ENCODE data around the gene PODXL. TPM values are rescaled to one million over a fixed set of nuclear protein-coding genes. Genes with fewer than 3 reads are reported as not detected.

PODXL gene
- total and polyA plus RNA-seq, 2 of the 8 experiments (the other 6 are each of a cell fraction or from before 2014, with no cell fraction given), result 638 to 925 TPM

- TF ChIP-seq, protein P1, sequence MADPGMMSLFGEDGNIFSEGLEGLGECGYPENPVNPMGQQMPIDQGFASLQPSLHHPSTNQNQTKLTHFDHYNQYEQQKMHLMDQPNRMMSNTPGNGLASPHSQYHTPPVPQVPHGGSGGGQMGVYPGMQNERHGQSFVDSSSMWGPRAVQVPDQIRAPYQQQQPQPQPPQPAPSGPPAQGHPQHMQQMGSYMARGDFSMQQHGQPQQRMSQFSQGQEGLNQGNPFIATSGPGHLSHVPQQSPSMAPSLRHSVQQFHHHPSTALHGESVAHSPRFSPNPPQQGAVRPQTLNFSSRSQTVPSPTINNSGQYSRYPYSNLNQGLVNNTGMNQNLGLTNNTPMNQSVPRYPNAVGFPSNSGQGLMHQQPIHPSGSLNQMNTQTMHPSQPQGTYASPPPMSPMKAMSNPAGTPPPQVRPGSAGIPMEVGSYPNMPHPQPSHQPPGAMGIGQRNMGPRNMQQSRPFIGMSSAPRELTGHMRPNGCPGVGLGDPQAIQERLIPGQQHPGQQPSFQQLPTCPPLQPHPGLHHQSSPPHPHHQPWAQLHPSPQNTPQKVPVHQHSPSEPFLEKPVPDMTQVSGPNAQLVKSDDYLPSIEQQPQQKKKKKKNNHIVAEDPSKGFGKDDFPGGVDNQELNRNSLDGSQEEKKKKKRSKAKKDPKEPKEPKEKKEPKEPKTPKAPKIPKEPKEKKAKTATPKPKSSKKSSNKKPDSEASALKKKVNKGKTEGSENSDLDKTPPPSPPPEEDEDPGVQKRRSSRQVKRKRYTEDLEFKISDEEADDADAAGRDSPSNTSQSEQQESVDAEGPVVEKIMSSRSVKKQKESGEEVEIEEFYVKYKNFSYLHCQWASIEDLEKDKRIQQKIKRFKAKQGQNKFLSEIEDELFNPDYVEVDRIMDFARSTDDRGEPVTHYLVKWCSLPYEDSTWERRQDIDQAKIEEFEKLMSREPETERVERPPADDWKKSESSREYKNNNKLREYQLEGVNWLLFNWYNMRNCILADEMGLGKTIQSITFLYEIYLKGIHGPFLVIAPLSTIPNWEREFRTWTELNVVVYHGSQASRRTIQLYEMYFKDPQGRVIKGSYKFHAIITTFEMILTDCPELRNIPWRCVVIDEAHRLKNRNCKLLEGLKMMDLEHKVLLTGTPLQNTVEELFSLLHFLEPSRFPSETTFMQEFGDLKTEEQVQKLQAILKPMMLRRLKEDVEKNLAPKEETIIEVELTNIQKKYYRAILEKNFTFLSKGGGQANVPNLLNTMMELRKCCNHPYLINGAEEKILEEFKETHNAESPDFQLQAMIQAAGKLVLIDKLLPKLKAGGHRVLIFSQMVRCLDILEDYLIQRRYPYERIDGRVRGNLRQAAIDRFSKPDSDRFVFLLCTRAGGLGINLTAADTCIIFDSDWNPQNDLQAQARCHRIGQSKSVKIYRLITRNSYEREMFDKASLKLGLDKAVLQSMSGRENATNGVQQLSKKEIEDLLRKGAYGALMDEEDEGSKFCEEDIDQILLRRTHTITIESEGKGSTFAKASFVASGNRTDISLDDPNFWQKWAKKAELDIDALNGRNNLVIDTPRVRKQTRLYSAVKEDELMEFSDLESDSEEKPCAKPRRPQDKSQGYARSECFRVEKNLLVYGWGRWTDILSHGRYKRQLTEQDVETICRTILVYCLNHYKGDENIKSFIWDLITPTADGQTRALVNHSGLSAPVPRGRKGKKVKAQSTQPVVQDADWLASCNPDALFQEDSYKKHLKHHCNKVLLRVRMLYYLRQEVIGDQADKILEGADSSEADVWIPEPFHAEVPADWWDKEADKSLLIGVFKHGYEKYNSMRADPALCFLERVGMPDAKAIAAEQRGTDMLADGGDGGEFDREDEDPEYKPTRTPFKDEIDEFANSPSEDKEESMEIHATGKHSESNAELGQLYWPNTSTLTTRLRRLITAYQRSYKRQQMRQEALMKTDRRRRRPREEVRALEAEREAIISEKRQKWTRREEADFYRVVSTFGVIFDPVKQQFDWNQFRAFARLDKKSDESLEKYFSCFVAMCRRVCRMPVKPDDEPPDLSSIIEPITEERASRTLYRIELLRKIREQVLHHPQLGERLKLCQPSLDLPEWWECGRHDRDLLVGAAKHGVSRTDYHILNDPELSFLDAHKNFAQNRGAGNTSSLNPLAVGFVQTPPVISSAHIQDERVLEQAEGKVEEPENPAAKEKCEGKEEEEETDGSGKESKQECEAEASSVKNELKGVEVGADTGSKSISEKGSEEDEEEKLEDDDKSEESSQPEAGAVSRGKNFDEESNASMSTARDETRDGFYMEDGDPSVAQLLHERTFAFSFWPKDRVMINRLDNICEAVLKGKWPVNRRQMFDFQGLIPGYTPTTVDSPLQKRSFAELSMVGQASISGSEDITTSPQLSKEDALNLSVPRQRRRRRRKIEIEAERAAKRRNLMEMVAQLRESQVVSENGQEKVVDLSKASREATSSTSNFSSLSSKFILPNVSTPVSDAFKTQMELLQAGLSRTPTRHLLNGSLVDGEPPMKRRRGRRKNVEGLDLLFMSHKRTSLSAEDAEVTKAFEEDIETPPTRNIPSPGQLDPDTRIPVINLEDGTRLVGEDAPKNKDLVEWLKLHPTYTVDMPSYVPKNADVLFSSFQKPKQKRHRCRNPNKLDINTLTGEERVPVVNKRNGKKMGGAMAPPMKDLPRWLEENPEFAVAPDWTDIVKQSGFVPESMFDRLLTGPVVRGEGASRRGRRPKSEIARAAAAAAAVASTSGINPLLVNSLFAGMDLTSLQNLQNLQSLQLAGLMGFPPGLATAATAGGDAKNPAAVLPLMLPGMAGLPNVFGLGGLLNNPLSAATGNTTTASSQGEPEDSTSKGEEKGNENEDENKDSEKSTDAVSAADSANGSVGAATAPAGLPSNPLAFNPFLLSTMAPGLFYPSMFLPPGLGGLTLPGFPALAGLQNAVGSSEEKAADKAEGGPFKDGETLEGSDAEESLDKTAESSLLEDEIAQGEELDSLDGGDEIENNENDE (IDR thresholded peaks at IDR 0.05; ENCODE audit: insufficient replicate concordance, low read length), result no peak
Measured at GRCh38 chr7:131456338-131456737, 100.1 kb downstream of the PODXL start (continued).

Measured in H1 (cell line).